ENCODE data around the gene ACTR3. TPM values are rescaled to one million over a fixed set of nuclear protein-coding genes. Genes with fewer than 3 reads are reported as not detected.

Gene ACTR3
- total and polyA plus RNA-seq, 2 donors (not counting 1 experiment from before 2014, with no cell fraction given): 64.3 to 249 TPM

GRCh38 chr2:113974727-113975126 lies 84.8 kb downstream of the ACTR3 start:
- no peak for TF ChIP-seq CTCF (IDR thresholded peaks at IDR 0.05)
- TF ChIP-seq EZH2 (IDR thresholded peaks at IDR 0.05; ENCODE audit: borderline replicate concordance, insufficient read depth, low read depth, low read length, poor library complexity, severe bottlenecking): no peak
- H4K20me1 ChIP-seq (ENCODE audit: control insufficient read depth, insufficient read depth, low read length, poor library complexity, severe bottlenecking): no peaks in the 10 kb centered on the region
- no peak overlapping the region for H3K27ac ChIP-seq (ENCODE audit: low read length in 2 of 2)
- intact Hi-C loops (cut with micrococcal nuclease): no loop called here
- no peaks in the 10 kb centered on the region for H3K27me3 ChIP-seq (replicated peaks in 1 of 4; ENCODE audit: control extremely low read depth in 1 of 4, control insufficient read depth in 3 of 4, insufficient read depth in 4 of 4, low read length in 3 of 4)
- H3K4me1 ChIP-seq (ENCODE audit: control insufficient read depth in 2 of 2, insufficient read depth in 2 of 2, low read length in 2 of 2): peaks cover 5 to 6% of the 10 kb centered on the region in 2 donors
- ChIA-PET CTCF (interaction anchor here (1.3 kb wide), 1 partner anchor 9 kb away, joined by 4 read pairs; no protein-coding TSS in a partner anchor), POLR2A (no interaction called here)
- Mint-ChIP-seq H3K9me3 (ENCODE audit: insufficient read depth) (no peaks in the 10 kb centered on the region), H3K4me1 (peaks cover 23% of the 10 kb centered on the region), H3K4me3 (no peak overlapping the region), H3K27me3 (no peaks in the 10 kb centered on the region), H3K27ac (no peak overlapping the region)
- H3K79me2 ChIP-seq (ENCODE audit: control insufficient read depth, insufficient read depth, low read length): no peaks in the 10 kb centered on the region
- no peak overlapping the region for H3K4me3 ChIP-seq (ENCODE audit: control extremely low read depth in 1 of 5, extremely low read depth in 1 of 5, insufficient read depth in 1 of 5, low read depth in 2 of 5, low read length in 4 of 5)
- DNase-seq (no peak), ATAC-seq (ENCODE audit: low read depth) (no peak)
- H3K4me2 ChIP-seq (replicated peaks; ENCODE audit: low read depth, low read length, poor library complexity, severe bottlenecking): no peak overlapping the region
- peaks cover 0 to 12% (median 0%) of the 10 kb centered on the region in 3 donors for H3K9me3 ChIP-seq (ENCODE audit: control extremely low read depth in 1 of 3, control insufficient read depth in 2 of 3, insufficient read depth in 1 of 3, low read length in 2 of 3)
- no peak overlapping the region for H2AFZ ChIP-seq (ENCODE audit: insufficient read depth, low read depth, low read length, poor library complexity, severe bottlenecking)
- 100% methylated on average over 2 of the region's 4 CpGs for WGBS (ENCODE audit: insufficient coverage)
- no peak overlapping the region for H3K9ac ChIP-seq (ENCODE audit: low read length)
- peaks cover 0 to 27% of the 10 kb centered on the region in 2 experiments for H3K36me3 ChIP-seq (replicated peaks in 1 of 2; ENCODE audit: control extremely low read depth in 1 of 2, control insufficient read depth in 1 of 2, extremely low read depth in 1 of 2, insufficient read depth in 2 of 2, low read length in 1 of 2)

- Histone ChIP-seq H3K4me3 (ENCODE audit: control extremely low read depth in 1 of 5, extremely low read depth in 1 of 5, insufficient read depth in 1 of 5, low read depth in 2 of 5, low read length in 4 of 5) (no peak overlapping the region), H3K36me3 (replicated peaks in 1 of 2; ENCODE audit: control extremely low read depth in 1 of 2, control insufficient read depth in 1 of 2, extremely low read depth in 1 of 2, insufficient read depth in 2 of 2, low read length in 1 of 2) (peaks cover 0 to 27% of the 10 kb centered on the region in 2 experiments), H3K27ac (ENCODE audit: low read length in 2 of 2) (no peak overlapping the region), H3K79me2 (ENCODE audit: control insufficient read depth, insufficient read depth, low read length) (no peaks in the 10 kb centered on the region), H2AFZ (ENCODE audit: insufficient read depth, low read depth, low read length, poor library complexity, severe bottlenecking) (no peak overlapping the region), H4K20me1 (ENCODE audit: control insufficient read depth, insufficient read depth, low read length, poor library complexity, severe bottlenecking) (no peaks in the 10 kb centered on the region), H3K27me3 (replicated peaks in 1 of 4; ENCODE audit: control extremely low read depth in 1 of 4, control insufficient read depth in 3 of 4, insufficient read depth in 4 of 4, low read length in 3 of 4) (no peaks in the 10 kb centered on the region), H3K9me3 (ENCODE audit: control extremely low read depth in 1 of 3, control insufficient read depth in 2 of 3, insufficient read depth in 1 of 3, low read length in 2 of 3) (peaks cover 0 to 17% (median 3%) of the 10 kb centered on the region in 3 donors), H3K4me2 (replicated peaks; ENCODE audit: low read depth, low read length, poor library complexity, severe bottlenecking) (no peak overlapping the region), H3K4me1 (ENCODE audit: control insufficient read depth in 2 of 2, insufficient read depth in 2 of 2, low read length in 2 of 2) (peaks cover 4% of the 10 kb centered on the region in 2 donors), H3K9ac (ENCODE audit: low read length) (no peak overlapping the region)
- no peak overlapping the region for H3K27ac Mint-ChIP-seq
- no peaks in the 10 kb centered on the region for H3K9me3 Mint-ChIP-seq (ENCODE audit: insufficient read depth)
- H3K27me3 Mint-ChIP-seq: no peaks in the 10 kb centered on the region
- 86% methylated on average over 7 of the region's 7 CpGs for whole genome bisulfite sequencing (ENCODE audit: insufficient coverage)
- CTCF ChIA-PET: interaction anchor here (0.7 to 1.3 kb wide), 3 partner anchors 10 to 257 kb away, joined by 3 read pairs; no protein-coding TSS in a partner anchor
- ATAC-seq (ENCODE audit: low read depth) (no peak), DNase-seq (no peak)
- POLR2A ChIA-PET: no interaction called here
- peaks cover 17% of the 10 kb centered on the region for H3K4me1 Mint-ChIP-seq
- TF ChIP-seq CTCF (IDR thresholded peaks at IDR 0.05): no peak
- TF ChIP-seq EZH2 (IDR thresholded peaks at IDR 0.05; ENCODE audit: borderline replicate concordance, insufficient read depth, low read depth, low read length, poor library complexity, severe bottlenecking): no peak
- H3K4me3 Mint-ChIP-seq: no peak overlapping the region
- intact Hi-C loops (cut with micrococcal nuclease): no loop called here
Measured at GRCh38 chr2:113976277-113976928, 86.5 kb downstream of the ACTR3 start.
